22Rv1 (cell line): Measurements from ENCODE around the gene ACOT7.

Experiments
- H3K27ac ChIP-seq: fragments of 450-650 bp; 2 replicates; pipeline ENCODE4 v1.5.1; 2017
- CTCF ChIP-seq: fragments of 450-650 bp; IDR thresholded peaks from 2 replicates; pipeline ENCODE4 v1.5.1; 2017; ENCODE audit warnings: mild to moderate bottlenecking
- ZFX ChIP-seq: fragments of 450-650 bp; IDR thresholded peaks from 2 replicates; pipeline ENCODE4 v1.6.1; 2017; ENCODE audit warnings: antibody characterized with exemption, borderline replicate concordance

ACOT7 gene

GRCh38 chr1:6275826-6276782 is 117.5 kb downstream of the ACOT7 start:
- no peak overlapping the region for H3K27ac ChIP-seq
- TF ChIP-seq CTCF (no peak), ZFX (no peak)

- TF ChIP-seq ZFX (no peak), CTCF (no peak)
- no peak overlapping the region for H3K27ac ChIP-seq
Measured at GRCh38 chr1:6274622-6275139, 118.9 kb downstream of the ACOT7 start.

GRCh38 chr1:6274102-6274501 is 119.5 kb downstream of the ACOT7 start:
- no peak overlapping the region for H3K27ac ChIP-seq
- TF ChIP-seq CTCF (no peak), ZFX (no peak)

- TF ChIP-seq ZFX, result no peak
- TF ChIP-seq CTCF, result no peak
- no peak overlapping the region for H3K27ac ChIP-seq
Measured at GRCh38 chr1:6273380-6273891, 120.1 kb downstream of the ACOT7 start.

GRCh38 chr1:6272868-6273267 is 120.7 kb downstream of the ACOT7 start:
- TF ChIP-seq CTCF (no peak), ZFX (no peak)
- no peak overlapping the region for H3K27ac ChIP-seq

- H3K27ac ChIP-seq, result no peak overlapping the region
- TF ChIP-seq CTCF, result no peak
- TF ChIP-seq ZFX, result no peak
Measured at GRCh38 chr1:6272452-6272851, 121.1 kb downstream of the ACOT7 start.

GRCh38 chr1:6271554-6271953 is 122.0 kb downstream of the ACOT7 start:
- TF ChIP-seq CTCF, result no peak
- no peak for TF ChIP-seq ZFX
- no peak overlapping the region for H3K27ac ChIP-seq
